Ishikawa (cell line): ENCODE measurements around the gene COTL1.

Experiments
- CEBPB ChIP-seq: IDR thresholded peaks from 2 replicates; pipeline ENCODE4 v1.6.1; 2012
- CREB1 ChIP-seq: IDR thresholded peaks from 2 replicates; pipeline ENCODE4 v1.6.1; 2012; ENCODE audit warnings: low read depth
- EGR1 ChIP-seq: IDR thresholded peaks from 2 replicates; pipeline ENCODE4 v1.6.1; 2012
- EP300 ChIP-seq: IDR thresholded peaks from 2 replicates; pipeline ENCODE4 v1.6.1; 2012; ENCODE audit warnings: borderline replicate concordance
- RAD21 ChIP-seq: IDR thresholded peaks from 2 replicates; pipeline ENCODE4 v1.6.1; 2012; ENCODE audit warnings: low read depth
- TAF1 ChIP-seq: IDR thresholded peaks from 2 replicates; pipeline ENCODE4 v1.6.1; 2012; ENCODE audit warnings: low read depth, mild to moderate bottlenecking
- TCF12 ChIP-seq: IDR thresholded peaks from 2 replicates; pipeline ENCODE4 v1.6.1; 2012; ENCODE audit warnings: low read depth
- TEAD4 ChIP-seq: IDR thresholded peaks from 2 replicates; pipeline ENCODE4 v1.6.1; 2012
- USF1 ChIP-seq: IDR thresholded peaks from 2 replicates; pipeline ENCODE4 v1.6.1; 2012
- YY1 ChIP-seq: IDR thresholded peaks from 2 replicates; pipeline ENCODE4 v1.6.1; 2012; ENCODE audit warnings: low read depth
- TF ChIP-seq, protein P1 (sequence below): IDR thresholded peaks from 2 replicates; pipeline ENCODE4 v1.6.1; 2012; ENCODE audit warnings: low read depth, mild to moderate bottlenecking
- TF ChIP-seq, protein P2 (sequence below): IDR thresholded peaks from 2 replicates; pipeline ENCODE4 v1.6.1; 2012

DNA sequence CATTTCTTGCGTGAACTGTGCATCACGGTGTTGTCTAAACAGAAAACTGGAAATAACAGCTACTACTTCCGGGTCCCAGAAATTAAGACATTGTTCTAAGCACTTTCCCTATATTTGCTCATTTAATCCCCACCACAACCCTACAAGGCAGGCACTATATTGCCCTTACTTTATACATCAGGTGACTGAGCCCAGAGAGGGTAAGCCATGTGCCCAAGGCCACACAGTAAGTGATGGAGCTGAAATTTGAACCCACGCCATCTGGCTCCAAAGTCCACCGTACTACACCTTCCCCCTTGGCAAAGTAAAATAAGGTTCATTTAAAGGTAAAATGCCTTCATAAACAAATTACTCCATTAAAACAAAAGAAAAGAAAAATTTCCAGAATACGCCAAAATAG lies 33.2 kb downstream of the COTL1 start:
- no peak for TF ChIP-seq EGR1
- no peak for TF ChIP-seq TAF1
- TF ChIP-seq, protein P1, sequence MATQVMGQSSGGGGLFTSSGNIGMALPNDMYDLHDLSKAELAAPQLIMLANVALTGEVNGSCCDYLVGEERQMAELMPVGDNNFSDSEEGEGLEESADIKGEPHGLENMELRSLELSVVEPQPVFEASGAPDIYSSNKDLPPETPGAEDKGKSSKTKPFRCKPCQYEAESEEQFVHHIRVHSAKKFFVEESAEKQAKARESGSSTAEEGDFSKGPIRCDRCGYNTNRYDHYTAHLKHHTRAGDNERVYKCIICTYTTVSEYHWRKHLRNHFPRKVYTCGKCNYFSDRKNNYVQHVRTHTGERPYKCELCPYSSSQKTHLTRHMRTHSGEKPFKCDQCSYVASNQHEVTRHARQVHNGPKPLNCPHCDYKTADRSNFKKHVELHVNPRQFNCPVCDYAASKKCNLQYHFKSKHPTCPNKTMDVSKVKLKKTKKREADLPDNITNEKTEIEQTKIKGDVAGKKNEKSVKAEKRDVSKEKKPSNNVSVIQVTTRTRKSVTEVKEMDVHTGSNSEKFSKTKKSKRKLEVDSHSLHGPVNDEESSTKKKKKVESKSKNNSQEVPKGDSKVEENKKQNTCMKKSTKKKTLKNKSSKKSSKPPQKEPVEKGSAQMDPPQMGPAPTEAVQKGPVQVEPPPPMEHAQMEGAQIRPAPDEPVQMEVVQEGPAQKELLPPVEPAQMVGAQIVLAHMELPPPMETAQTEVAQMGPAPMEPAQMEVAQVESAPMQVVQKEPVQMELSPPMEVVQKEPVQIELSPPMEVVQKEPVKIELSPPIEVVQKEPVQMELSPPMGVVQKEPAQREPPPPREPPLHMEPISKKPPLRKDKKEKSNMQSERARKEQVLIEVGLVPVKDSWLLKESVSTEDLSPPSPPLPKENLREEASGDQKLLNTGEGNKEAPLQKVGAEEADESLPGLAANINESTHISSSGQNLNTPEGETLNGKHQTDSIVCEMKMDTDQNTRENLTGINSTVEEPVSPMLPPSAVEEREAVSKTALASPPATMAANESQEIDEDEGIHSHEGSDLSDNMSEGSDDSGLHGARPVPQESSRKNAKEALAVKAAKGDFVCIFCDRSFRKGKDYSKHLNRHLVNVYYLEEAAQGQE = no peak
- TF ChIP-seq, protein P2, sequence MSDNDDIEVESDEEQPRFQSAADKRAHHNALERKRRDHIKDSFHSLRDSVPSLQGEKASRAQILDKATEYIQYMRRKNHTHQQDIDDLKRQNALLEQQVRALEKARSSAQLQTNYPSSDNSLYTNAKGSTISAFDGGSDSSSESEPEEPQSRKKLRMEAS = no peak
- no peak for TF ChIP-seq USF1
- no peak for TF ChIP-seq EP300
- TF ChIP-seq CEBPB = no peak
- no peak for TF ChIP-seq CREB1
- no peak for TF ChIP-seq YY1
- no peak for TF ChIP-seq RAD21
- TF ChIP-seq TEAD4 = no peak
- no peak for TF ChIP-seq TCF12
